Upper lobe of left lung (tissue), 4 donors: ENCODE data around the gene GTPBP2.

Experiments used
- POLR2AphosphoS5 ChIP-seq, 2 donors: sonication (generic); formaldehyde crosslinking; IDR thresholded peaks; one replicate each; pipeline ENCODE4 v1.5.1; 2017; ENCODE audit warnings: antibody characterized with exemption in 2 of 2
- TF ChIP-seq, protein P1 (sequence below), 6 experiments: fragments of 450-650 bp in 4 of 6; fragments of 200-600 bp in 2 of 6; sonication (generic) in 2 of 6; IDR thresholded peaks; one replicate each; pipeline ENCODE4 v1.5.1; 2016 to 2019; ENCODE audit warnings: antibody characterized with exemption in 6 of 6

- TF ChIP-seq, protein P1, sequence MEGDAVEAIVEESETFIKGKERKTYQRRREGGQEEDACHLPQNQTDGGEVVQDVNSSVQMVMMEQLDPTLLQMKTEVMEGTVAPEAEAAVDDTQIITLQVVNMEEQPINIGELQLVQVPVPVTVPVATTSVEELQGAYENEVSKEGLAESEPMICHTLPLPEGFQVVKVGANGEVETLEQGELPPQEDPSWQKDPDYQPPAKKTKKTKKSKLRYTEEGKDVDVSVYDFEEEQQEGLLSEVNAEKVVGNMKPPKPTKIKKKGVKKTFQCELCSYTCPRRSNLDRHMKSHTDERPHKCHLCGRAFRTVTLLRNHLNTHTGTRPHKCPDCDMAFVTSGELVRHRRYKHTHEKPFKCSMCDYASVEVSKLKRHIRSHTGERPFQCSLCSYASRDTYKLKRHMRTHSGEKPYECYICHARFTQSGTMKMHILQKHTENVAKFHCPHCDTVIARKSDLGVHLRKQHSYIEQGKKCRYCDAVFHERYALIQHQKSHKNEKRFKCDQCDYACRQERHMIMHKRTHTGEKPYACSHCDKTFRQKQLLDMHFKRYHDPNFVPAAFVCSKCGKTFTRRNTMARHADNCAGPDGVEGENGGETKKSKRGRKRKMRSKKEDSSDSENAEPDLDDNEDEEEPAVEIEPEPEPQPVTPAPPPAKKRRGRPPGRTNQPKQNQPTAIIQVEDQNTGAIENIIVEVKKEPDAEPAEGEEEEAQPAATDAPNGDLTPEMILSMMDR (IDR thresholded peaks at IDR 0.05), result no peak
- no peak for TF ChIP-seq POLR2AphosphoS5 (IDR thresholded peaks at IDR 0.05)
These were observed 4.2 kb downstream of the GTPBP2 start for GRCh38 chr6:43624786-43625288.
